Prostate gland (tissue), 2 donors: ENCODE data around the gene KCNK13. TPM values are rescaled to one million over a fixed set of nuclear protein-coding genes. Genes with fewer than 3 reads are reported as not detected.

Source experiments
- DNase-seq: peaks from one replicate; pipeline ENCODE4 v3.0.0-alpha.2; 2019; ENCODE audit warnings: low spot score
- H3K27ac ChIP-seq, 2 donors: fragments of 200-600 bp; sonication (generic); 2 replicates each; pipeline ENCODE4 v1.5.1; 2017 to 2019
- H3K27me3 ChIP-seq: fragments of 200-600 bp; sonication (generic); replicated peaks from 2 replicates; pipeline ENCODE4 v1.5.1; 2019; ENCODE audit not compliant: insufficient read depth
- H3K36me3 ChIP-seq, 2 donors: fragments of 200-600 bp; sonication (generic); 1 replicate in 1 of 2; 2 replicates in 1 of 2; pipeline versions ENCODE4 v1.5.1 to v1.8.1; 2017 to 2019
- H3K4me1 ChIP-seq: fragments of 200-600 bp; sonication (generic); replicated peaks from 2 replicates; pipeline ENCODE4 v1.5.1; 2019
- H3K4me3 ChIP-seq, 2 donors: fragments of 200-600 bp; sonication (generic); 2 replicates each; pipeline ENCODE4 v1.5.1; 2017 to 2019
- H3K9me3 ChIP-seq: fragments of 200-600 bp; sonication (generic); 2 replicates; pipeline ENCODE4 v1.5.1; 2017
- POLR2A ChIP-seq: fragments of 450-650 bp; IDR thresholded peaks from one replicate; pipeline ENCODE4 v1.6.1; 2016; ENCODE audit warnings: antibody characterized with exemption, mild to moderate bottlenecking
- POLR2AphosphoS5 ChIP-seq: sonication (generic); formaldehyde crosslinking; IDR thresholded peaks from one replicate; pipeline ENCODE4 v1.6.1; 2017; ENCODE audit warnings: antibody characterized with exemption
- WGBS: methylation state at CpG from one replicate; pipeline ENCODE4 v1.1.5; 2018; 5-methylcytosine and 5-hydroxymethylcytosine counted together
- intact Hi-C: fragments of 100-400 bp; cut with DNase I; formaldehyde crosslinking; loops from one replicate; pipeline ENCODE4 v1.14.2; 2022
- total RNA-seq, 2 donors: library from RNA; depleted of rRNA; stranded (reverse); fragments of >200 nt; gene quantifications; one replicate each; pipeline ENCODE4 v1.1.0, GENCODE V29; 2016
- TF ChIP-seq, protein P1 (sequence below), 4 experiments: fragments of 200-600 bp in 2 of 4; fragments of 450-650 bp in 2 of 4; sonication (generic) in 2 of 4; IDR thresholded peaks; 1 replicate in 3 of 4; 2 replicates in 1 of 4; pipeline ENCODE4 v1.5.1; 2016 to 2019; ENCODE audit warnings: antibody characterized with exemption in 4 of 4, mild to moderate bottlenecking in 2 of 4, moderate library complexity in 2 of 4

Gene KCNK13
- 10 to 100 TPM in 1 of 2 donors, under 1 TPM in 1; 0.09 to 36.8 TPM for total RNA-seq

DNA sequence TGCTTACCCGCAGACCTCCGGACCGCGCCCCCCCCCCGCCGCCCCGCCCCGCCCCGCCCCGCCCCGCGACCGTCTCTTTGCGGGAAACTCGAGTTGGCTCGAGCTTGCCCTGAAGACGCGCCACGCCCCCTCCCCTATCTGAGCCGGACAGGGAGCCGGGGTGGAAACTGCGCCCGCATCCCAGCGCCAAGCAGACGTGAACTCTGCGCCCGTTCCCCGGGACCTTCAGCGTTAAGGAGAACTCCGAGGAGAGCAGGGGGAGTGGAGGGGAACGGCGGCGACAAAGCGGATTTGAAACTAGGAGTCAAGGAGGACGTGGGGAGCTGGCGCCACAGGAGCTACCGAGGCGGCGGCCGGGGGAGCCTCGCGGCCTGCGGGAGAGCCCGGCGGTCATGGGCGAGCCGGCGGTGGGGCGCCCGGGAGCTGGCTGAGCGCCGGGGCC lies at the start of gene KCNK13:
TSS of gene KCNK13 (plus strand) at position 310 of the 442 bp plus-strand sequence. CDS start 212 bp downstream, outside the sequence.
- Histone ChIP-seq H3K4me3 (peak within 1 kb of the TSS; percentile 29 to 31), H3K27ac (no peak within 1 kb of the TSS), H3K36me3 (no peaks in the 10 kb centered on the region), H3K27me3 (peaks cover 5% of the 10 kb centered on the region), H3K4me1 (no peaks in the 10 kb centered on the region), H3K9me3 (no peaks in the 10 kb centered on the region)
- DNase-seq = no peak
- intact Hi-C loops = no loop called here
- TF ChIP-seq POLR2A (no peak), POLR2AphosphoS5 (no peak)
- TF ChIP-seq, protein P1, sequence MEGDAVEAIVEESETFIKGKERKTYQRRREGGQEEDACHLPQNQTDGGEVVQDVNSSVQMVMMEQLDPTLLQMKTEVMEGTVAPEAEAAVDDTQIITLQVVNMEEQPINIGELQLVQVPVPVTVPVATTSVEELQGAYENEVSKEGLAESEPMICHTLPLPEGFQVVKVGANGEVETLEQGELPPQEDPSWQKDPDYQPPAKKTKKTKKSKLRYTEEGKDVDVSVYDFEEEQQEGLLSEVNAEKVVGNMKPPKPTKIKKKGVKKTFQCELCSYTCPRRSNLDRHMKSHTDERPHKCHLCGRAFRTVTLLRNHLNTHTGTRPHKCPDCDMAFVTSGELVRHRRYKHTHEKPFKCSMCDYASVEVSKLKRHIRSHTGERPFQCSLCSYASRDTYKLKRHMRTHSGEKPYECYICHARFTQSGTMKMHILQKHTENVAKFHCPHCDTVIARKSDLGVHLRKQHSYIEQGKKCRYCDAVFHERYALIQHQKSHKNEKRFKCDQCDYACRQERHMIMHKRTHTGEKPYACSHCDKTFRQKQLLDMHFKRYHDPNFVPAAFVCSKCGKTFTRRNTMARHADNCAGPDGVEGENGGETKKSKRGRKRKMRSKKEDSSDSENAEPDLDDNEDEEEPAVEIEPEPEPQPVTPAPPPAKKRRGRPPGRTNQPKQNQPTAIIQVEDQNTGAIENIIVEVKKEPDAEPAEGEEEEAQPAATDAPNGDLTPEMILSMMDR (IDR thresholded peaks at IDR 0.05) = no peak
- under 1% methylated on average over 41 of the region's 52 CpGs for WGBS

GRCh38 chr14:90017371-90017770 lies 44.4 kb upstream of the KCNK13 start:
- H3K27me3 ChIP-seq = no peaks in the 10 kb centered on the region
- DNase-seq = no peak
- 77% methylated on average over 4 of the region's 4 CpGs for WGBS
- H3K36me3 ChIP-seq = peaks cover 0 to 6% of the 10 kb centered on the region in 2 donors
- no peaks in the 10 kb centered on the region for H3K4me1 ChIP-seq
- no peaks in the 10 kb centered on the region for H3K9me3 ChIP-seq
- TF ChIP-seq, protein P1 (IDR thresholded peaks at IDR 0.05) = no peak
- no peak for TF ChIP-seq POLR2AphosphoS5
- no peak overlapping the region for H3K4me3 ChIP-seq
- intact Hi-C loops = no loop called here
- H3K27ac ChIP-seq = no peak overlapping the region

DNA sequence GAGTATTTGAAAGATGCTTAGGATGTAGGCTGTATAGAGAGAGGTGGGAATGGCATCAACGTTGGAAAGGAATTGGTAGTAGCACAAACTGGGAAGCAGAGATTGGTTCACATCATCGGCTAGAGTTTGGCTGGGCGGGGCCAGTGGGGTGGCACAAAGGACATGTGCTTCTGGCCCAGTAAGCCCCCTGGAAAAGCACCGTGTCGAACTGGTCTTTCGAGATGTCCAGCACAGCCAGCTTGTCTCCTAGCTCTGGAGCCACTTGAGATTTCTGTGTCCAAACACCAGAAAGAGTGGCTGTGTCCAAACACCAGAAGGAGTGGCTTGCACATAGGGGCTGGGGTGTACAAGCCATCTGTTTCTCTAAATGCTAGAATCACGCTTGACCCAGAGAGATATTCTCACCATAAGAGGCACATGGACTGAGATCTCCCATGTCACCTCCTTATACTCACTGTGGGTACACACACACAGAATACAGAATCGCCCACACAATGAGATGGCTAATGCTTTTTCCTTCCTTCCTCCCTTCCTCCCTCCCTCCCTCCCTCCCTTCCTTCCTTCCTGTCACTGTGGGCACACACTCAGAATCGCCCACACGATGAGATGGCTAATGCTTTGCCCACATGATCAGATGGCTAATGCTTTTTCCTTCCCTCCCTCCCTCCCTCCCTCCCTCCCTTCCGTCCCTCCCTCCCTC lies 41.8 kb upstream of the KCNK13 start:
- peaks cover 0 to 6% of the 10 kb centered on the region in 2 donors for H3K36me3 ChIP-seq
- no peaks in the 10 kb centered on the region for H3K27me3 ChIP-seq
- H3K4me3 ChIP-seq = no peak overlapping the region
- TF ChIP-seq POLR2A (no peak), POLR2AphosphoS5 (no peak)
- TF ChIP-seq, protein P1 (IDR thresholded peaks at IDR 0.05) = no peak
- no peak overlapping the region for H3K27ac ChIP-seq
- 88% methylated on average over 11 of the region's 11 CpGs for WGBS
- DNase-seq = no peak
- intact Hi-C loops = no loop called here
- no peaks in the 10 kb centered on the region for H3K9me3 ChIP-seq
- no peaks in the 10 kb centered on the region for H3K4me1 ChIP-seq

- Histone ChIP-seq H3K27me3 (no peaks in the 10 kb centered on the region), H3K4me3 (no peak overlapping the region), H3K9me3 (no peaks in the 10 kb centered on the region), H3K36me3 (peaks cover 0 to 6% of the 10 kb centered on the region in 2 donors), H3K27ac (no peak overlapping the region), H3K4me1 (no peaks in the 10 kb centered on the region)
- WGBS = 74% methylated on average over 7 of the region's 7 CpGs
- intact Hi-C loops = no loop called here
- DNase-seq = no peak
- TF ChIP-seq POLR2A = no peak
- TF ChIP-seq POLR2AphosphoS5 = no peak
- TF ChIP-seq, protein P1 (IDR thresholded peaks at IDR 0.05) = no peak
Observed at GRCh38 chr14:90023176-90023896, 38.5 kb upstream of the KCNK13 start.
